ENCODE data around the gene F10.

F10 gene

DNA sequence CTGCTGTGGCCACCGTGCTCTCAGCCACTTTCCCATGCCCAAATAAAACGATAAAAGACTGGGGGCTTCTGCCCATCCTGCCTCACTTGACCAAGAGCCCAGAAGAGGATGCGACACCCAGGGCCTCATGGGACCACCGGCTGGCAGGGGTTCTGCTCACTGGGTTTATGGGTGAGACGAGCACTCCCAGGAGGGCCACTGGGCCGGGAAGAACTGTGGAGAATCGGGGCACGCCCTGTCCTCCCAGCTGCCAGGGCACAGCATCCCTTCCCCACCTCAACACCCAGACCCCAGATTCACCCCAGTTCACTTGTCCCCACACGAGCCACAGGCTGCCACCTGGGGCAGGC, 4.7 kb upstream of the F10 start:
- no peak for DNase-seq

DNA sequence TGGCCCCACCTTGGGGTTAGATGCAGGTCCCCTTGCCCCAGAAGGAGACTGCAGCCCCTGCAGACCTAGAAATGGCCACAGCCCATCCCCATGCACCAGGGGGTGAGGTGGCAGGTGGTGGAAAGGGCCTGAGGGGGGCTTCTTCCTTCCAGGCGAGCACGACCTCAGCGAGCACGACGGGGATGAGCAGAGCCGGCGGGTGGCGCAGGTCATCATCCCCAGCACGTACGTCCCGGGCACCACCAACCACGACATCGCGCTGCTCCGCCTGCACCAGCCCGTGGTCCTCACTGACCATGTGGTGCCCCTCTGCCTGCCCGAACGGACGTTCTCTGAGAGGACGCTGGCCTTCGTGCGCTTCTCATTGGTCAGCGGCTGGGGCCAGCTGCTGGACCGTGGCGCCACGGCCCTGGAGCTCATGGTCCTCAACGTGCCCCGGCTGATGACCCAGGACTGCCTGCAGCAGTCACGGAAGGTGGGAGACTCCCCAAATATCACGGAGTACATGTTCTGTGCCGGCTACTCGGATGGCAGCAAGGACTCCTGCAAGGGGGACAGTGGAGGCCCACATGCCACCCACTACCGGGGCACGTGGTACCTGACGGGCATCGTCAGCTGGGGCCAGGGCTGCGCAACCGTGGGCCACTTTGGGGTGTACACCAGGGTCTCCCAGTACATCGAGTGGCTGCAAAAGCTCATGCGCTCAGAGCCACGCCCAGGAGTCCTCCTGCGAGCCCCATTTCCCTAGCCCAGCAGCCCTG, 4.2 kb upstream of the F10 start:
- DNase-seq: no peak

DNA sequence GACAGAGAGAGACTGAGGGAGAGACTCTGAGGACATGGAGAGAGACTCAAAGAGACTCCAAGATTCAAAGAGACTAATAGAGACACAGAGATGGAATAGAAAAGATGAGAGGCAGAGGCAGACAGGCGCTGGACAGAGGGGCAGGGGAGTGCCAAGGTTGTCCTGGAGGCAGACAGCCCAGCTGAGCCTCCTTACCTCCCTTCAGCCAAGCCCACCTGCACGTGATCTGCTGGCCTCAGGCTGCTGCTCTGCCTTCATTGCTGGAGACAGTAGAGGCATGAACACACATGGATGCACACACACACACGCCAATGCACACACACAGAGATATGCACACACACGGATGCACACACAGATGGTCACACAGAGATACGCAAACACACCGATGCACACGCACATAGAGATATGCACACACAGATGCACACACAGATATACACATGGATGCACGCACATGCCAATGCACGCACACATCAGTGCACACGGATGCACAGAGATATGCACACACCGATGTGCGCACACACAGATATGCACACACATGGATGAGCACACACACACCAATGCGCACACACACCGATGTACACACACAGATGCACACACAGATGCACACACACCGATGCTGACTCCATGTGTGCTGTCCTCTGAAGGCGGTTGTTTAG, 3.3 kb upstream of the F10 start:
- no peak for DNase-seq

DNA sequence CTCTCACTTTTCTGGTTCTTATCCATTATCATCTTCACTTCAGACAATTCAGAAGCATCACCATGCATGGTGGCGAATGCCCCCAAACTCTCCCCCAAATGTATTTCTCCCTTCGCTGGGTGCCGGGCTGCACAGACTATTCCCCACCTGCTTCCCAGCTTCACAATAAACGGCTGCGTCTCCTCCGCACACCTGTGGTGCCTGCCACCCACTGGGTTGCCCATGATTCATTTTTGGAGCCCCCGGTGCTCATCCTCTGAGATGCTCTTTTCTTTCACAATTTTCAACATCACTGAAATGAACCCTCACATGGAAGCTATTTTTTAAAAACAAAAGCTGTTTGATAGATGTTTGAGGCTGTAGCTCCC, 2.8 kb upstream of the F10 start:
- no peak for DNase-seq

DNA sequence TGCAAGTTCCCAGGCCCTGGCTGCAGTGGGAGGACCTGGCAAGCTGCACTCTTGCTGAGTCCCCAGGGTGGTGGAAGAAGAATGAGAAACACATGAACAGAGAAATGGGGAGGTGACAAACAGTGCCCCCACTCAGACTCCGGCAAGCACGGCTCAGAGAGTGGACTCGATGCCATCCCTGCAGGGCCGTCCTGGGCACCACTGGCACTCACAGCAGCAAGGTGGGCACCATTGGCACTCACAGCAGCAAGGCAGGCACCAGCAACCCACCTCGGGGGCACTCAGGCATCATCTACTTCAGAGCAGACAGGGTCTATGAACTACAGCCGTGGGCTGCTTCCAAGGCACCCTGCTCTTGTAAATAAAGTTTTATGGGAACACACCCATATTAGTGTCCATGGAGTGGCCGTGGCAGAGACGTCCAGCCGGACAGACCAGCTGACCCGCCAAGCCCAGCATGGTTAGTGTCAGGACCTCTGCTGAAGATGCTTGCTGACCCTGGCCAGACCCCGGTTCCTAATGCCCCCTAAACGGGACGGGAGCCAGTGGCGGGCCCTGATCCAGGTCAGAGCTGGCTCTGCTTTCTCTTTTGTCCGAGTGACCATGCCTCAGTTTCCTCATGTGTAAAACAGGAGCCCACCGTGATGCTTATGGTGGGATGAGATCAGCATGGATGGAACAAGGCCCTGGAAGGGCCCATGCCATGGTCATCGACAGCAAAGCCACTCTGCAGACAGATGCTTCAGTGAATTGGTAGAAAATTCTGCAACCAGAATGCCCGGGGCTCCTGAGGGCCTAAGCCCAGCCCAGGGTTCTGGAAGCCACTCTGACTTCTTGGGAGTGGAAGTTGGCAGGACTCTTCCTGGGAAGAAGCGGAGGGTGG, 2.1 kb upstream of the F10 start:
- no peak for DNase-seq

DNA sequence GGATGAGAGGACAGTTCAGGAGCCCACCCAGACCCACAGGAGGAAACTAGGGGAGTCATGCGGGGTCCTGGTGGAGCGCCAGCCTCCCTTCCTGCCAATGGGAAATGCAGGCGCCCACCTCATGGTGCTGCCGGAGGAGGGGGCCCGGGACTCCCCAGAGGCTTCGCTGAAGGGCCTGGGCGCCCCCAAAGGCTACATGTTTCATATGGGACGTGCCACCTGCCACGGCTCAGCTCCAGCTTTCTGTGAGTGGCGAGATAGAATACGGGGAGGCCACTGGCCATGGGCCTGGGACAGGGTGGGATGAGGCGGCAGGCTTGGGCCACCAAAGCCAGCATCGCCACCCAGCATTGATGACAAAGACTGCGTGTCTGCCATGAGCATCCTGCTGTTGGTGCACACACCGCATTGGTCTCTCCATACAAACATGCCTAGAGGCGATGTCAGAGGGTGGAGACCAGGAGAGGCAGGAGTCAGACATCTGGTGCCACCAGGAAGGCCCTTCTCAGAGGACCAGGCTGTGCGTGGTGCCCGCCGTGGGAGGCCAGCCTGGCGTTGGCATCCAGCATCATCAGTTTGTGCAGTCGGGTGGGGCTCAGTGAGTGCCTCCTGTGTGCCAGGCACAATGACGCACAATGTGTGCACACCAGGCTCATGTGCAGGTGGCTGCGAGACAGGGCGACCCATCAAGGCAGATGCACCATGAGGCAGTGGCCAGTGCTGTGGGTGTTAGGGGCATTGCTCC, 1.2 kb upstream of the F10 start:
- DNase-seq: no peak

DNA sequence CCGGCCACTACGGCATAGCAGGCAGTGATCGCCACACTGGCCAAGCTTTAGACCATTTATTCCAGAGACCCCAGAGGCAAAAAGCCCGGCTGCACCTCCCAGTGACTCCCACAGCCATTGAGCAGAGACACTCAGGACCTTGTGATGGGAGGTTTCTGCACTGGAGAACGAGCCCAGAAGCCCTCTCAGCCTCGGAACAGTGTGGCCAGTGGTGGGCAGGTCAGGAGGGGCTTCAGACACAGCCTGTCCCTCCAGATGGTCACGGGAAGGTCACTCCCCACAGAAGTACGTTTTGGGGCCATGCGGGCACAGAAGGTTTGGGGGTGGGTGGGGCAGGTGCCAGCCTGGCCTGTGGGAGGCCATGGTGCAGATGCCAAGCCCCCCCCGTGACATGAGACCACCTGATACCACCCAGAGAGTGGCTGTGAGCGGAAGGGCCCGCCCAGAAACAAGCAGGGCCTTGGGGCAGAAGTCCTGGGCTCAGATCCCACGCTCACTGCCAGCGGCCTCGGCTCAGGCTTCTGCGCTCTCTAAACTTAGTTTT, 599 bp upstream of the F10 start:
- no peak for DNase-seq

DNA sequence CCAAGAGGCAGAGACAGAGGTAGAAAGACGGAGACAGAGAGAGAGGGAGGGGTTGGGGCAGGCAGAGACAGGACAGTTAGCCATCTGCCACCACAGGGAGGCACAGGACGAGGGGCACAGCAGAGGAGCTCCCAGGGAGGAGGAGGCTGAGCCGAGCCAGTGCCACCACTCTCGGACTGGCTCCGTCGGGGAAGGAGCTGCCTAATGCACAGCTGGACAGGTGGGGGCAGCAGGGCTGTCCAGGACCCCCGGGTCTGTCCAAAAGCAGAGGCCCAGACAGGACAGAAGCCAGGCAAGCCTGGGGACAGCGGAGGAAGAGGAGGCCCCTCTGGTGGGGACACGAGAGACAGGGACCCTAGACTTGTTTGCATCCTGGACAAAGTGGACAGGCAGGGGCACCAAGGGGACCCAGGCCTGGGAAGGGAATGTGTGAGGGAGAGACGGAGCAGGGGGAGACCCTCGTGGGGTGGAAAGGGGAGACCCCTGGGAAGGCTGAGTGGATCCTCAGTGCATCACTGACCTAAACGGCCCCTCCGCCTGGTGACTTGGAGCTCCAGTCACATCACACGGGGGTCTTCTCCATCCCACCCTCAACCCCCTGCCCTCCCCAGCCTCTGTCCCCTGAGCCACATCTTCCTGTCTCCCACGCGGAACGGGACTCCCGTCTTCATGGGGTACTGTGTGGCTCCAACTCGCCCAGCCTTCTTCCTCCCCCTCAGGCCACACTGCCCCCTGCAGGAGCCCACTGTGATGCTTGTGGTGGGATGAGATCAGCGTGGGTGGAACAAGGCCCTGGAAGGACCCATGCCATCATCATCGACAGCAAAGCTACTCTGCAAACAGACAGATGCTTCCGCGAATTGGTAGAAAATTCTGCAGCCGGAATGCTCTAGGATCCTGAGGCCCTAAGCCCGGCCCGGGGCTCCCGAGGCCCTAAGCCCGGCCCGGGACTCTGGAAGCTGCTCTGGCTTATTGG, 915 bp downstream of the F10 start:
- no peak for DNase-seq

DNA sequence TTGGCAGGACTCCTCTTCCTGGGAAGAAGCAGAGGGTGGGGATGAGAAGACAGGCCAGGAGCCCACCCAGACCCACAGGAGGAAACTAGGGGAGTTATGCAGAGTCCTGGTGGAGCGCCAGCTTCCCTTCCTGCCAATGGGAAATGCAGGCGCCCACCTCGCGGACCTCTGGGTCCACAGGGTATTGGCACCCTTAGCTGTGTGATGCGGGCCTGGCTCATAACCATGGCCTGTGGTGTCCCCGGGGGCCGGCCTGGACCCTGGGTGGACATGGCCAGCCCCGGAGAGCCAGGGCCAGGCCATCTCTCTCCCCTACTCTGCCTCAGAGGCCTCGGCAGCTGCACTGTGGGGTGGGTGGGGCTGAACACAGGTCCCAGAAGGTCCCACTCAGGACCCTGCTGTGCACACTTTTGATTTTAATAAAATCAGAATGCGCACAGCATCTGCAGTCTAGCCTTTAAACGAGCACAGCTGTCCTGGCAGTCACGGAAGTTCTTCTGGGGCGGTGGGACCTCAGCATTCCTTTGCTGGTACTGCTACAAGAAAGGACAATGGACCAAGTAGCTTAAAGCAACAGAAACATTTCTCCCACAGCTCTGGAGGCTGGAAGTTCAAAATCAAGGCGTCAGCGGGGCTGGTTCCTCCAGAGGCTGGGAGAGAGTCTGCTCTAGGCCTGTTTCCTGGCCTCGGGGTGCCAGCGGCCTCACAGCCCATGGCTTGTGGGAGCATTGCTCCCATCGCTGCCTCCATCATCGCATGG, 1.8 kb downstream of the F10 start:
- no peak for DNase-seq

DNA sequence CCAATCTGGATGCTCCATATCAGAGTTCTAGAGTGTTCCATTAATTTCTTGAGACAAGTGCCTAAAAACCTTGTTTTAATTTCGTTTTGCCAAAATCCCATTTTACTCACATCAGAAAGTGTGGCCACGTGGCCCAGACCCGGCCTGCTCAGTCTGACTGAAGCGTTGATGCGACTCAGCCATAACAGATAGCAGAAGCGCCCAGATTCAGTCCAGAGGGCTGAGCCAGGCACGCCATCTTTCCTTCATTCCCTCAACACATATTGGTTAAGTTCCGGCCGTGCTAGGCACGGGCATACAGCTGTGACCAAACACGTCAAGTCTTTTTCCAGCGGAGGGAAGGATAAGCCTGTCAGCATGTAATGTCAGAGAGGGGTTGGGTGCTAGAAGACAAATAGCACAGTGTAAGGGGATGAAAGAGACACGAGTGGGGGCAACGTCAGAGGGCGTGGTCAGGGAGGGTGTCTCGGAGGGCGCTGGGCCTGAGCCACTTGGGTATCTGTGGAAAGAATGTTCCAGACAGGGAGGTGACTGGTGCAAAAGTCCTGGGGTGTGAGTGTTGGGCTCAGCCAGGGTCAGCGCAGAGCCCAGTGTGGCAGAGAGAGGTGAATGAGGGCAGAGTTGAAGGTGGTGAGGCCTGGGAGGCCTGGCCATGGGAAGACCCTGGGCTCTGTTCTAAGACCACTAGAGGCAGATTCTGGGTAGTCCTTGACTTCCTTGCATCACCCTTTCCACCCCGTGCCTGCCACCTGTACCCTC, 3.1 kb downstream of the F10 start:
- DNase-seq: no peak

DNA sequence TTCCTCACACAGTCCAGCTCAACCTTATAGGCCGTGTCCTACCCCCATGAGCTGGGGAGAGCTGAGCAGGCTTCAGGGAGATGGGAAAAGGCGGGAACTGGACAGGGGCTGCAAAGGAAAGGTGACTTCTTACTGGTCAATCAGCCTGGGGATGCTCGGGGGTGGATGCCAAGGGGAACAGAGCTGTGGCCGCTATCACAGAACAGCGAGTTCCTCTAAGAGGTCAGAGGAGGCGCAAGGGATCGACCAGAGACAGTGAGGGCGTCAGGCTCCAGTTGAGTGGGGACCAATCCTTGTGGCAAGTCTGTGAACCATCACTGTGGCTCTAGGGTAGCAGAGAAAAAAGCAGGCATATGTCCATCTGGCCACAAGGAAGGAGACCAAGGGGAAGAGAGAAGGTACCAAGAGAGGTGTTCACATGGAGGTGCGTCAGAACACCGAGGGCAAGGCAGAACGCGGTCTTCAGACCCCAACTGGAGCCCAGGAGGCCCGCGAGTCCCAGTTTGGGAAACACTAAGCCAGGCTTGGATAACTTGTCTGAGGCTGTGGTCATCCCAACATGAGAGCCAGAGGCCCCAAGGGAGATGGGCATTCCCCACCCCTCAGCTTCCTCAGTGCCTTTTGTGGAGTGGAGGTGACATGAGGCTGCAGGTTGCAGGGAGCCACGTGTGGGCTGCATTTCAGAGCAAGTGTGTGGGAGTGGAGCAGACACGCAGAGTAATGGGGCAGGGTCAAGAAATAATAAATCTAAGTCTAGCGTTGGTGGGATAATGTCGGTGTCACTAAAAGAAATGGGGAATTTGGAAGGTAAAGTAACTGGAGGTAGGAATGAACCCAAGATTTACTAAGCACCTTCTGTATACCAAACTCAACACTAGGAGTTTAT, 3.9 kb downstream of the F10 start:
- DNase-seq: no peak

DNA sequence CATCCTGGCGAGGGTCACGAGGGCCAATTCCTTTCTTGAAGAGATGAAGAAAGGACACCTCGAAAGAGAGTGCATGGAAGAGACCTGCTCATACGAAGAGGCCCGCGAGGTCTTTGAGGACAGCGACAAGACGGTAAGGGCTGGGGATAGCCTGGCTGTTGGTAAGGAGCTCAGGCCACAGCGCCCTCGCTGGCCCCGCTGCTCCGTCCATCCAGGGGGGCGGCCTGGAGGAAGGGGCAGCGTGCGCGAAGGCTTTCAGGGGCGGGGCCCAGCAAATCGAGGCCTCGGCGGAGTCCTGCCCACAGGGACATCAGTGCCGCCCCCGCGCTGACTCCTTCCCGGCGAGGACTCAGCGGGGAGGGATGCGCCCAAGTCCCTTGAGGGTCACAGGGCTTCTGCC, 6.9 kb downstream of the F10 start:
- DNase-seq: no peak

DNA sequence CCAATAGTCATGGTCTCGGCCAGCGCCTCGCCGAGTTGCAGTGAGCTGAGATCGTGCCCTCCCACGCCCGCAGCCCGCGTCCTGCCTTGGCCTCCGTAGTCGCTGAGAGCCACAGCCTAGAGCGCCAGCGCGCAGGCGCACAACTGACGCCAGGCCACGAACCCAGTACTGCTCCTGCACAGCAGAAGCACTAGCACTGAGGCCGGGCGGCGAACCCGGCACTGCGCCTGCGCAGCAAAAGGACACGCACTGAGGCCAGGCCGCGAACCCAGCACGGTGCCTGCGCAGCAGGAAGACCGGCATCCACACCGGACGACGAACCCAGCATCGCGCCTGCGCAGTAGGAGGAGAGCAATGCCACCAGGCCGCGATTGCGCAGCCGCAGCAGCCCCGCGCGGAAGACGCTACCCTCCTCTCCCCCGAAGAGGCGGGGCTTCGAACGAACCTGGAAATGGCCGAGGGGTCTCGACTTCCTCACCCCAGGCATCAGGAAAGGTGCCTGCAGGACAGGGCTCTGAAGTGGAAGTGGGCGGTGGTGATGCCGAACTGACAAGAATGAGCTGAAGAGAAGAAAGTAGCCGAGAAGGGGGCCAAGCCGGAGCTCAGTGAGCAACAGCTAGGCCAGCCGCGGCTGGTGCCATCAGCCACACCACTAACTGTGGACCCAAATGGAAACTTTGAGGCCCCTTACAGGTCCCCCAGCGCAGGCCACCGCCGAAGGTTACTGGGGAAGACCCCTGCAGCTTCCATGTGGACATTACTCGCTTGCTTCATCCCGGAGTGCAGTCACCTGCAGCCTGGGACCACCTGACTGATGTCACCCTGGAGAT, 7.5 kb downstream of the F10 start:
- DNase-seq: peak; percentile 14

DNA sequence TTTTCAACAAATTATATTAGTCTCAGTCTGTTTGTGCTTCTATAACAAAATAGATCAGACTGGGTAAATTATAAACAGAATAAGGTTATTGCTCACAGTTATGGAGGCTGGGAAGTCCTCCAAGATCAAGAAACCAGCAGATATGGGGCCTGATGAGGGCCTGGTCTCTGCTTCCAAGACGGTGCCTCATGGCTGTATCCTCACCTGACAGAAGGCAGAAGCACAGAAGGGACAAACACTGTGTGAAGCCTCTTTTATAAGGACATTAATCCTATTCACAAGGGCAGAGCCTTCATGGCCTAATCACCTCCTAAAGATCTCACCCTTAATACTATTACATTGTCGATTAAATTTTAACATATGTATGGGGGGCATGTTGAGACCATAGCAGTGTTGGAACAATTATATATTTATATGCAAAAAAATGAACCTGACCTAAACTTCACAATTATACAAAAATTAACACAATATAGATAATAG, 12.7 kb downstream of the F10 start:
- no peak for DNase-seq

DNA sequence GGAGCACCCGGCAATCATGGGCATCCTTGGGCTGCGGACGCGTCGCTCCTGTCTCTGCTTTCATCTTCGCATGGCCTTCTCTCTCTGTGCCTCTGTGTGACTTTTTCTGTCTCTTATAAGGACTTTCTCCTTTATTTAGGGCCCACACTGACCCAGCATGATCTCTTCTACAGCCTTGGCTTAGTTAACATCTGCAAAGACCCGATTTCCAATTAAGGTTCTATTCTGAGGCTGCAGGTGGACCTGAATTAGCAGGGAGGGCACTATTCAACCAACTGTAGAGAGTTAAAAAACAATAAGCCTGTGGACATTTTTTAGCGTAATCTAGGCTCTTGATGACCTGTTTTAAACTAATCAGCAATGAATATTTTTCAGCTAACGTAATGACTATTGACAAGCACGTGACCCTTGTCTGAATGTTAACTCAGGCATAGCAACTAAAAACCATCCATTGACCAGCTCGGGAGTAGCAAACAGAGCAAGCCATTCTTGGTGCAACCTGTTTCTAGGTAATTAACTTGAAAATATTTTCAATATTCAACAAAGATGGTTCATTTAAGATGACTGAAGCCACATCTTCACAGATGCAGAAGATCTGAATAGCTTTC, 15.2 kb downstream of the F10 start:
- DNase-seq: no peak

DNA sequence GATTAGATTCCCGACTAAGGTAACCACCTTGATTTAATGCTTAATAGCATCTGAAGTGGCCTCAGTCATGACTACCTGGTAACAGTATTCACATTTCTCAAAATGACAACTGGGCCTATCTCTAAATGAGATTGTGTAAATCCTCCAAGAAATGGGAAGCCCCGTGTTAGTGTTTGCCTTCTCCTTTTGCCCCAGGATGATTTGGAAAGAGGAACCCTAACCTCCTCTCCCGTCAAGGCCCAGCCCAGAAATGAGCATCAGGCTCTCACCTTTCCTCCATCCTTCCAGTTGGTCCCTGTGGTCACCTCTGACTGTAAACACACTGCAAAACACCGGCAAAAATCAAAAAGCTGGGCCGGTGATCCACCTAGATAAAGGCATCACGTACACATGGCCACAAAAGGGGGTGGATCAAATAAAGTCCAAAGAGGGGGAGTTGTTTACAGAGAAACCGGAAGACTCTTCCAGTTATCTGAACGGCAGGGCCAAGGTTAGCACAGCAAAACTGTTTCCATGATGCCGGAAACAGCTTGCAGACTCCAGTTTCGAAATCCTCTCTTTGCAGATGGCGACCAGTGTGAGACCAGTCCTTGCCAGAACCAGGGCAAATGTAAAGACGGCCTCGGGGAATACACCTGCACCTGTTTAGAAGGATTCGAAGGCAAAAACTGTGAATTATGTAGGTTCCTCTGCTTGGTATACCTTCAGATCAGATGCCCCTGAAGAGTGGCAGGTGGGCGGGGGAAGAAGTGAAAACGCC, 16.4 kb downstream of the F10 start:
- DNase-seq: no peak

DNA sequence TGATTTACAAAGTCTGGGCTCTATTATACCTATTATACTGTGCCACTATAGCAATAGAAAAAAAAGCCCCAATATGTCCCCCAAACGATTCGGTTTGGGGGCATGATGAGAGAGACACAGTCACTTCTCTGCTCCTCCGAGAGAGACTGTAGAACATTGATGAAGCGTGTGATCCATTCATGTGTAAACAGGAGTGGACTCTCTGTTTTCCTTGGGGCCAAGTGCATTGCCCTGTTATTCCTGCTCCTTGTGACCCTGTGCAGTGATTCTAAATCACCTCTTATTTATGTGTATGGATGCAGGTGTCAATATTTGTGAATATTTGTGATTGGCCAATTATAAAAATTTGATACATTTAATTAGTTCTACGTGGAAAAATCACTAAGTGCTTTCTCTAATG, 17.0 kb downstream of the F10 start:
- no peak for DNase-seq
